K562 (cell line): ENCODE measurements around the gene ARID5B. TPM values are rescaled to one million over a fixed set of nuclear protein-coding genes. Genes with fewer than 3 reads are reported as not detected.
A peak's percentile ranks its signal among the peaks of the same experiment; 100 is the strongest.

ENCODE experiments used
- ATAC-seq: fragments of 200-7000 bp; cut with Tn5 transposase; 3 replicates; pipeline ENCODE4 v1.9.1; 2020; ENCODE audit warnings: moderate library complexity
- BruUV-seq: library from RNA; stranded (reverse); fragments of 400-500 nt; replicated peaks from 2 replicates; lab custom pipeline; 2021; lab: Mats Ljungman, UMichigan
- CTCF ChIA-PET: fragments of 300-600 bp; formaldehyde crosslinking; extraction: SDS; loops from one replicate; lab custom pipeline; 2021; ENCODE audit warnings: low intra/inter-chr PET ratio; lab: Yijun Ruan, JAX
- POLR2A ChIA-PET: fragments of 300-600, 350-650 bp; sonication (Branson Sonifier 250); formaldehyde crosslinking; extraction: SDS; loops from one replicate; lab custom pipeline; 2021; ENCODE audit warnings: antibody characterized with exemption, inconsistent platforms; lab: Yijun Ruan, JAX
- DNase-seq, 4 experiments: peaks; one replicate each; pipeline versions ENCODE4 v3.0.0 to v3.0.0-alpha.2; 2011 to 2018; ENCODE audit warnings: low spot score in 3 of 4, mixed read lengths in 3 of 4; ENCODE audit errors: extremely low read depth in 1 of 4
- FAIRE-seq: peaks from 2 replicates; lab custom pipeline; 2011; peaks lifted over from hg19 to GRCh38; lab: Jason Lieb, UNC
- H2AFZ ChIP-seq: 2 replicates; pipeline ENCODE4 v1.6.0; 2011; ENCODE audit warnings: low read depth, low read length, control low read depth, inconsistent platforms
- H3K27ac ChIP-seq: fragments of 200-600 bp; 3 replicates; pipeline ENCODE4 v1.8.0; 2011; ENCODE audit warnings: low read depth, mild to moderate bottlenecking, control low read depth, inconsistent platforms, low read length, moderate library complexity, mixed read lengths; ENCODE audit errors: extremely low read depth
- H3K27me3 ChIP-seq, 2 experiments: fragments of 300-600 bp in 1 of 2; 2 replicates in 1 of 2; 3 replicates in 1 of 2; pipeline versions ENCODE4 v1.6.0 to v1.8.0; 2011; ENCODE audit warnings: inconsistent platforms in 2 of 2, low read length in 2 of 2, mild to moderate bottlenecking in 1 of 2, mixed read lengths in 1 of 2, moderate library complexity in 1 of 2; ENCODE audit not compliant: control insufficient read depth in 2 of 2, insufficient read depth in 2 of 2
- H3K36me3 ChIP-seq: fragments of 300-600 bp; 3 replicates; pipeline ENCODE4 v1.8.0; 2011; ENCODE audit warnings: mild to moderate bottlenecking, low read length, inconsistent platforms; ENCODE audit not compliant: control insufficient read depth, insufficient read depth
- H3K4me1 ChIP-seq, 2 experiments: fragments of 200-600 bp in 1 of 2; replicated peaks in 1 of 2; 2 replicates in 1 of 2; 3 replicates in 1 of 2; pipeline versions ENCODE4 v1.5.1 to v1.8.0; 2011; ENCODE audit warnings: inconsistent platforms in 2 of 2, low read length in 2 of 2, mild to moderate bottlenecking in 1 of 2, mixed read lengths in 1 of 2, moderate library complexity in 1 of 2; ENCODE audit not compliant: control insufficient read depth in 2 of 2, insufficient read depth in 2 of 2
- H3K4me2 ChIP-seq: 2 replicates; pipeline ENCODE4 v1.6.1; 2011; ENCODE audit warnings: low read length, control low read depth, inconsistent platforms, mixed read lengths; ENCODE audit not compliant: insufficient read depth
- H3K4me3 ChIP-seq: fragments of 200-600 bp; sonication (generic), shearing (Covaris generic); 2 replicates; pipeline ENCODE4 v1.5.1; 2016; ENCODE audit warnings: control low read depth, inconsistent platforms
- H3K79me2 ChIP-seq: fragments of 200-600 bp; 3 replicates; pipeline ENCODE4 v1.8.0; 2011; ENCODE audit warnings: low read length, inconsistent platforms; ENCODE audit not compliant: control insufficient read depth, insufficient read depth
- H3K9ac ChIP-seq, 2 experiments: 2 replicates each; pipeline versions ENCODE4 v1.6.0 to v1.6.1; 2011; ENCODE audit warnings: low read depth in 2 of 2, low read length in 2 of 2, control low read depth in 1 of 2, inconsistent platforms in 1 of 2, mild to moderate bottlenecking in 1 of 2, mixed read lengths in 1 of 2; ENCODE audit not compliant: insufficient read depth in 1 of 2
- H3K9me1 ChIP-seq: one replicate; pipeline ENCODE4 v1.6.0; 2011; ENCODE audit warnings: inconsistent platforms, mild to moderate bottlenecking, low read length, moderate library complexity; ENCODE audit not compliant: control insufficient read depth, insufficient read depth
- H3K9me3 ChIP-seq: replicated peaks from 2 replicates; pipeline ENCODE4 v1.5.1; 2011; ENCODE audit warnings: low read depth, low read length, inconsistent platforms; ENCODE audit not compliant: control insufficient read depth, insufficient read depth
- H4K20me1 ChIP-seq: replicated peaks from 2 replicates; pipeline ENCODE4 v1.6.1; 2011; ENCODE audit warnings: low read length, inconsistent platforms, mixed read lengths; ENCODE audit not compliant: control insufficient read depth, insufficient read depth
- BCOR ChIP-seq: fragments of 450-650 bp; IDR thresholded peaks from 2 replicates; pipeline ENCODE4 v1.6.1; 2016
- CBFA2T3 ChIP-seq: fragments of 450-650 bp; IDR thresholded peaks from 2 replicates; pipeline ENCODE4 v1.6.1; 2017
- MEF2A ChIP-seq: IDR thresholded peaks from 2 replicates; pipeline ENCODE4 v1.6.1; 2011; ENCODE audit warnings: low read depth, mild to moderate bottlenecking, low read length, moderate library complexity; ENCODE audit not compliant: control insufficient read depth
- MEIS2 ChIP-seq: fragments of 450-650 bp; IDR thresholded peaks from 2 replicates; pipeline ENCODE4 v1.6.1; 2014; ENCODE audit warnings: mild to moderate bottlenecking; ENCODE audit not compliant: partially characterized antibody
- TEAD4 ChIP-seq, 2 experiments: sonication (generic) in 1 of 2; formaldehyde crosslinking in 1 of 2; IDR thresholded peaks; 2 replicates each; pipeline versions ENCODE4 v1.6.1 to v1.8.0; 2012 to 2022; ENCODE audit warnings: borderline replicate concordance in 1 of 2, inconsistent platforms in 1 of 2, low read length in 1 of 2, mild to moderate bottlenecking in 1 of 2, missing genetic modification reagents in 1 of 2
- ZFX ChIP-seq: sonication (generic); formaldehyde crosslinking; IDR thresholded peaks from 2 replicates; pipeline ENCODE4 v1.8.0; 2022; ENCODE audit warnings: mild to moderate bottlenecking, missing genetic modification reagents, moderate library complexity
- ZNF224 ChIP-seq: sonication (generic); formaldehyde crosslinking; IDR thresholded peaks from 2 replicates; pipeline ENCODE4 v1.8.0; 2022; ENCODE audit warnings: mild to moderate bottlenecking, missing genetic modification reagents
- ZNF384 ChIP-seq: IDR thresholded peaks from 2 replicates; pipeline ENCODE4 v1.6.1; 2012; ENCODE audit warnings: low read depth, low read length, improper control_type of control experiment
- WGBS: fragments of 100-300 bp; shearing (Covaris generic); methylation state at CpG from one replicate; pipeline ENCODE4 v1.1.6; 2016; ENCODE audit warnings: low coverage, mixed read lengths; ENCODE audit not compliant: insufficient coverage; ENCODE audit errors: missing lambda C conversion rate; 5-methylcytosine and 5-hydroxymethylcytosine counted together
- in situ Hi-C: fragments of 300-500 bp; cut with MboI; formaldehyde crosslinking; loops from 4 replicates; pipeline ENCODE4 v1.15.0; 2018; ENCODE audit warnings: inconsistent platforms, mixed read lengths
- intact Hi-C: fragments of 100-400 bp; cut with micrococcal nuclease; formaldehyde crosslinking; loops from 2 replicates; pipeline ENCODE4 v1.14.2; 2022
- polyA plus RNA-seq, 8 experiments: library from polyadenylated mRNA; depleted of rRNA in 4 of 8; stranded (reverse) in 5 of 8; unstranded in 3 of 8; fragments of >200 nt; fragmentation: Nextera tagmentation in 2 of 8; fragmentation: Illumina TruSeq in 1 of 8; extraction: Ambion mirVana in 2 of 8; extraction: Trizol in 1 of 8; gene quantifications; 2 replicates each; pipeline versions ENCODE4 v1.2.1 to v1.2.3, GENCODE V29; 2011 to 2014; ENCODE audit warnings: inconsistent platforms in 1 of 8, missing spikeins in 1 of 8
- total RNA-seq, 7 experiments: library from RNA; depleted of rRNA in 6 of 7; stranded (reverse); fragments of >200 nt in 6 of 7; fragmentation: Illumina TruSeq in 2 of 7; extraction: Trizol in 2 of 7; gene quantifications; 2 replicates each; pipeline versions ENCODE4 v1.2.1 to v1.2.3, GENCODE V29; 2011 to 2021; ENCODE audit warnings: low replicate concordance in 1 of 7

The ARID5B gene
- total and polyA plus RNA-seq, 9 of the 15 experiments (the other 6 are each of a cell fraction or from before 2014, with no cell fraction given): 0.48 to 1.6 (median 0.80) TPM

DNA sequence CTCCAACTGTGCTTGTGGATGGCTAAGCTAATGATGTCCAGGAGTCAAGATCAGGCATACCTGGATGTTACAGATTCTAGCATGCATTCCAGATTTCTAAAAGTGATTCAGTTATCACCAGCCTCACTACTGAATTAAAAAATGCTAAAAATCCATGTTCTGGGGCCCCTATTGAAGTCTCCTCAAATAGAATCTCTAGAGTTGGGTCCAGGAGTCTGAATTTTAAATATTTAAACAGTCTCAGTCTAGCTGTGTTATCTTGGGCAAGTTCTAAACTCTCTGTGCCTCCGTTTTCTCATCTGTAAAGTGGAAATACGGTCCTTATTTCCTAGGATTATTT lies 5.0 kb downstream of the ARID5B start:
- DNase-seq (no peak), FAIRE-seq (no peak), ATAC-seq (no peak)
- no peak overlapping the region for H2AFZ ChIP-seq
- H3K36me3 ChIP-seq: no peaks in the 10 kb centered on the region
- in situ Hi-C loops: no loop called here
- no peaks in the 10 kb centered on the region for H3K9me1 ChIP-seq
- no peak overlapping the region for H3K27ac ChIP-seq
- H3K9ac ChIP-seq: no peak overlapping the region
- 18% methylated on average over 2 of the region's 2 CpGs for WGBS
- peaks cover 0 to 6% of the 10 kb centered on the region in 2 experiments; a peak in 2 of 5 replicates for H3K4me1 ChIP-seq
- H4K20me1 ChIP-seq: no peaks in the 10 kb centered on the region
- no peaks in the 10 kb centered on the region for H3K27me3 ChIP-seq
- CTCF ChIA-PET: no interaction called here
- no TSS peak for BruUV-seq
- POLR2A ChIA-PET: interaction anchor here (2.0 kb wide), 1 partner anchor 9 kb away, joined by 7 read pairs; no protein-coding TSS in a partner anchor
- intact Hi-C loops: no loop called here
- H3K79me2 ChIP-seq: no peaks in the 10 kb centered on the region
- H3K4me2 ChIP-seq: no peak overlapping the region
- no peaks in the 10 kb centered on the region for H3K9me3 ChIP-seq
- TF ChIP-seq CBFA2T3 (0 out of 2 replicates have a peak, but pooled peaks have one; percentile 29), MEF2A (no peak)
- no peak overlapping the region for H3K4me3 ChIP-seq

DNA sequence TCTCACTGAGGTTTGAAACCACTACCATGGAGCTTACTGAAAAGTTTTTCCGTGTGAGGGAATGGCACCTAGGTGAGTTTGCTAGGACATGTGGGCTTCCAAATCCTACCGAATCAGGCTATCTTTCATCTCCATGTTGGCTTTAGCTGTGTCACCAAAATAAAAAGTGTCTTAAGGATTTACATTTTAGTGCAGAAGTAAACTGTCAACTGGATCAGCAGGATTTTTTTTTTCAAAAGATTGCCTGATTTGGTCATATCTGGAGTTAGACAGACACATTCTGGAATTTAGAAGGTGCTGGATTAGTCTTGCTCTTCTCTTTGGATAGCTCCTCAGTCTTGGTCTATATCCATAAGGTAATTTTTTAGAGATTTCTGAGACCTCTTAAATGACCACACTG lies 5.5 kb downstream of the ARID5B start:
- Histone ChIP-seq H2AFZ (no peak overlapping the region), H3K79me2 (no peaks in the 10 kb centered on the region), H3K4me2 (no peak overlapping the region), H3K4me1 (peaks cover 0 to 6% of the 10 kb centered on the region in 2 experiments; a peak in 2 of 5 replicates), H3K27ac (no peak overlapping the region), H3K9ac (no peak overlapping the region), H3K27me3 (no peaks in the 10 kb centered on the region), H3K4me3 (no peak overlapping the region), H4K20me1 (no peaks in the 10 kb centered on the region), H3K9me3 (no peaks in the 10 kb centered on the region), H3K9me1 (no peaks in the 10 kb centered on the region), H3K36me3 (no peaks in the 10 kb centered on the region)
- TF ChIP-seq BCOR (no peak), MEIS2 (peak; percentile 20), ZNF224 (CRISPR knock-in tag) (no peak), TEAD4 (IDR thresholded peaks at IDR 0.05; ENCODE audit: low read length) (0 out of 2 replicates have a peak, but pooled peaks have one; percentile 34), TEAD4 (CRISPR knock-in tag; IDR thresholded peaks at IDR 0.05; ENCODE audit: borderline replicate concordance) (no peak), ZNF384 (peak; percentile 31; the same call in 1 of the 2 replicates), CBFA2T3 (peak; percentile 23; the same call in 1 of the 2 replicates), ZFX (CRISPR knock-in tag) (0 out of 2 replicates have a peak, but pooled peaks have one; percentile 7)
- FAIRE-seq (no peak), DNase-seq (no peak), ATAC-seq (no peak)
- ChIA-PET POLR2A (interaction anchor here (2.0 kb wide), 1 partner anchor 9 kb away, joined by 7 read pairs; no protein-coding TSS in a partner anchor), CTCF (no interaction called here)
- BruUV-seq: no TSS peak
- 11% methylated on average over 2 of the region's 2 CpGs for WGBS
- in situ Hi-C loops (no loop called here), intact Hi-C loops (no loop called here)
